GM12878 (cell line): Measurements from ENCODE around the gene FERMT2. TPM values are rescaled to one million over a fixed set of nuclear protein-coding genes. Genes with fewer than 3 reads are reported as not detected.

ENCODE experiments used
- ATAC-seq: fragments of 200-7000 bp; cut with Tn5 transposase; 3 replicates; pipeline ENCODE4 v1.9.1; 2020; ENCODE audit warnings: mild to moderate bottlenecking, moderate library complexity
- BruUV-seq: library from RNA; stranded (reverse); fragments of 400-500 nt; replicated peaks from 2 replicates; lab custom pipeline; 2021; lab: Mats Ljungman, UMichigan
- CTCF ChIA-PET: fragments of 300-600 bp; sonication (Branson Sonifier 250); formaldehyde crosslinking; extraction: SDS; loops from one replicate; lab custom pipeline; 2021; ENCODE audit warnings: inconsistent platforms; lab: Yijun Ruan, JAX
- POLR2A ChIA-PET: fragments of 350-600 bp; formaldehyde crosslinking; extraction: SDS; loops from one replicate; lab custom pipeline; 2021; ENCODE audit warnings: inconsistent platforms; lab: Charles Lee
- RAD21 ChIA-PET: fragments of 300-600 bp; sonication (Branson Sonifier 250); formaldehyde crosslinking; loops from one replicate; lab custom pipeline; 2023; ENCODE audit warnings: antibody characterized with exemption; ENCODE audit not compliant: unreplicated experiment; lab: Charles Lee
- SMC1A ChIA-PET: fragments of 300-600 bp; sonication (Branson Sonifier 250); formaldehyde crosslinking; loops from one replicate; lab custom pipeline; 2023; ENCODE audit not compliant: unreplicated experiment, uncharacterized antibody; lab: Charles Lee
- DNase-seq: peaks from one replicate; pipeline ENCODE4 v3.0.0-alpha.2; 2011; ENCODE audit warnings: low read depth, low spot score
- FAIRE-seq: peaks from 3 replicates; lab custom pipeline; 2011; peaks lifted over from hg19 to GRCh38; lab: Jason Lieb, UNC
- H2AFZ ChIP-seq: 2 replicates; pipeline ENCODE4 v1.6.0; 2011; ENCODE audit warnings: low read depth, low read length, control low read depth; ENCODE audit not compliant: control insufficient read depth
- H3K27ac ChIP-seq: 2 replicates; pipeline ENCODE4 v1.5.1; 2011; ENCODE audit warnings: control low read depth; ENCODE audit not compliant: control insufficient read depth, insufficient read depth
- H3K27me3 ChIP-seq, 2 experiments: replicated peaks in 1 of 2; 2 replicates each; pipeline versions ENCODE4 v1.6.0 to v1.6.1; 2011; ENCODE audit warnings: low read length in 1 of 2; ENCODE audit not compliant: control insufficient read depth in 2 of 2, insufficient read depth in 2 of 2
- H3K36me3 ChIP-seq, 2 experiments: 2 replicates each; pipeline ENCODE4 v1.5.1; 2011; ENCODE audit warnings: low read length in 1 of 2; ENCODE audit not compliant: control insufficient read depth in 2 of 2, insufficient read depth in 2 of 2
- H3K4me1 ChIP-seq: 2 replicates; pipeline ENCODE4 v1.6.1; 2011; ENCODE audit warnings: mild to moderate bottlenecking, low read length, moderate library complexity, mixed read lengths; ENCODE audit not compliant: control insufficient read depth, insufficient read depth
- H3K4me2 ChIP-seq: 2 replicates; pipeline ENCODE4 v1.6.0; 2011; ENCODE audit warnings: control low read depth; ENCODE audit not compliant: control insufficient read depth, insufficient read depth
- H3K4me3 ChIP-seq: fragments of 200-600 bp; sonication (generic); 2 replicates; pipeline ENCODE4 v1.5.1; 2016
- H3K79me2 ChIP-seq: 2 replicates; pipeline ENCODE4 v1.6.0; 2011; ENCODE audit warnings: low read length; ENCODE audit not compliant: control insufficient read depth, insufficient read depth
- H3K9ac ChIP-seq: 2 replicates; pipeline ENCODE4 v1.8.0; 2011; ENCODE audit warnings: low read length, control low read depth, mixed read lengths; ENCODE audit not compliant: control insufficient read depth, insufficient read depth
- H3K9me3 ChIP-seq: replicated peaks from 3 replicates; pipeline ENCODE4 v1.5.1; 2011; ENCODE audit warnings: mild to moderate bottlenecking, low read length; ENCODE audit not compliant: control insufficient read depth, insufficient read depth
- H4K20me1 ChIP-seq: 2 replicates; pipeline ENCODE4 v1.6.0; 2011; ENCODE audit not compliant: control insufficient read depth, insufficient read depth
- BHLHE40 ChIP-seq, 2 experiments: fragments of 450-650 bp in 1 of 2; IDR thresholded peaks; 2 replicates each; pipeline ENCODE4 v1.6.1; 2011 to 2017; ENCODE audit warnings: low read depth in 2 of 2, borderline replicate concordance in 1 of 2, improper control_type of control experiment in 1 of 2, low read length in 1 of 2, mild to moderate bottlenecking in 1 of 2
- CBX3 ChIP-seq: fragments of 200-600 bp; sonication (generic); IDR thresholded peaks from 2 replicates; pipeline ENCODE4 v1.6.1; 2016; ENCODE audit warnings: low read depth, borderline replicate concordance
- CBX5 ChIP-seq: sonication (generic); IDR thresholded peaks from 2 replicates; pipeline ENCODE4 v1.6.1; 2016; ENCODE audit warnings: low read depth, moderate library complexity, mild to moderate bottlenecking, inconsistent platforms
- CEBPB ChIP-seq, 2 experiments: fragments of 150-350 bp in 1 of 2; IDR thresholded peaks; 2 replicates each; pipeline ENCODE4 v1.6.1; 2012 to 2014; ENCODE audit warnings: low read depth in 2 of 2, low read length in 2 of 2, borderline replicate concordance in 1 of 2, inconsistent platforms in 1 of 2
- CREB1 ChIP-seq: IDR thresholded peaks from 2 replicates; pipeline ENCODE4 v1.6.1; 2012; ENCODE audit warnings: low read depth, mild to moderate bottlenecking, inconsistent platforms
- CREM ChIP-seq: IDR thresholded peaks from 2 replicates; pipeline ENCODE4 v1.6.1; 2014; ENCODE audit warnings: antibody characterized with exemption, low read depth
- EZH2 ChIP-seq: IDR thresholded peaks from 2 replicates; pipeline ENCODE4 v1.6.1; 2012; ENCODE audit warnings: low read depth, mild to moderate bottlenecking, control low read depth, inconsistent platforms, low read length, borderline replicate concordance; ENCODE audit not compliant: control insufficient read depth
- GABPA ChIP-seq: IDR thresholded peaks from 2 replicates; pipeline ENCODE4 v1.6.1; 2014; ENCODE audit warnings: antibody characterized with exemption, low read depth, mild to moderate bottlenecking, inconsistent platforms
- IKZF2 ChIP-seq, 2 experiments: fragments of 450-650 bp; IDR thresholded peaks; 2 replicates each; pipeline ENCODE4 v1.6.1; 2017; ENCODE audit warnings: mild to moderate bottlenecking in 2 of 2, moderate library complexity in 2 of 2
- IRF4 ChIP-seq: IDR thresholded peaks from 2 replicates; pipeline ENCODE4 v1.6.1; 2011; ENCODE audit warnings: low read depth, low read length
- KAT2A ChIP-seq: conservative IDR thresholded peaks from 2 replicates; pipeline ENCODE4 v1.6.1; 2011; ENCODE audit warnings: low read depth, low read length; ENCODE audit not compliant: control insufficient read depth
- MTA3 ChIP-seq: IDR thresholded peaks from 2 replicates; pipeline ENCODE4 v1.6.1; 2012; ENCODE audit warnings: low read length, inconsistent platforms, borderline replicate concordance
- NFYA ChIP-seq: IDR thresholded peaks from 2 replicates; pipeline ENCODE4 v1.6.1; 2011; ENCODE audit warnings: low read depth, mild to moderate bottlenecking, low read length, improper control_type of control experiment, borderline replicate concordance
- PML ChIP-seq: IDR thresholded peaks from 2 replicates; pipeline ENCODE4 v1.6.1; 2012; ENCODE audit warnings: low read length, inconsistent platforms
- SIX5 ChIP-seq: IDR thresholded peaks from 2 replicates; pipeline ENCODE4 v1.6.1; 2011; ENCODE audit warnings: mild to moderate bottlenecking, low read depth, low read length, moderate library complexity; ENCODE audit not compliant: severe bottlenecking
- TCF3 ChIP-seq: IDR thresholded peaks from 2 replicates; pipeline ENCODE4 v1.6.1; 2012; ENCODE audit warnings: low read depth, mild to moderate bottlenecking, low read length, borderline replicate concordance; ENCODE audit not compliant: insufficient read depth
- YY1 ChIP-seq: IDR thresholded peaks from 2 replicates; pipeline ENCODE4 v1.6.1; 2011; ENCODE audit warnings: low read depth, mild to moderate bottlenecking, low read length
- ZBED1 ChIP-seq: IDR thresholded peaks from 2 replicates; pipeline ENCODE4 v1.6.1; 2016; ENCODE audit warnings: borderline replicate concordance
- ZNF622 ChIP-seq: fragments of 450-650 bp; IDR thresholded peaks from 2 replicates; pipeline ENCODE4 v1.6.1; 2017; ENCODE audit warnings: mild to moderate bottlenecking, inconsistent platforms
- ZZZ3 ChIP-seq: IDR thresholded peaks from 2 replicates; pipeline ENCODE4 v1.6.1; 2011; ENCODE audit warnings: low read depth; ENCODE audit not compliant: control insufficient read depth, insufficient read length
- WGBS: methylation state at CpG from one replicate; pipeline ENCODE4 v1.1.6; 2016; ENCODE audit warnings: low lambda C conversion rate; ENCODE audit not compliant: insufficient replicate concordance, insufficient coverage; ENCODE audit errors: missing lambda C conversion rate; 5-methylcytosine and 5-hydroxymethylcytosine counted together
- in situ Hi-C: fragments of 300-500 bp; cut with MboI; formaldehyde crosslinking; loops from 9 replicates; pipeline ENCODE4 v1.14.3; 2018; ENCODE audit warnings: mixed read lengths
- intact Hi-C: fragments of 100-400 bp; cut with micrococcal nuclease; formaldehyde crosslinking; loops from one replicate; pipeline ENCODE4 v1.14.2; 2022; ENCODE audit not compliant: unreplicated experiment
- polyA plus RNA-seq, 11 experiments: library from polyadenylated mRNA; depleted of rRNA in 4 of 11; unstranded in 6 of 11; stranded (reverse) in 5 of 11; fragments of >200 nt; fragmentation: Nextera tagmentation in 4 of 11; fragmentation: Illumina TruSeq in 1 of 11; extraction: Ambion mirVana in 4 of 11; extraction: Trizol in 1 of 11; gene quantifications; 1 replicate in 1 of 11; 2 replicates in 10 of 11; pipeline versions ENCODE4 v1.2.1 to v1.2.3, GENCODE V29; 2011 to 2016; ENCODE audit warnings: inconsistent platforms in 2 of 11, missing spikeins in 2 of 11, low read depth in 1 of 11
- total RNA-seq, 4 experiments: library from RNA; depleted of rRNA in 3 of 4; stranded (reverse); fragments of >200 nt in 3 of 4; fragmentation: Illumina TruSeq in 1 of 4; extraction: Trizol in 1 of 4; gene quantifications; 2 replicates each; pipeline versions ENCODE4 v1.2.1 to v1.2.3, GENCODE V29; 2013 to 2021

FERMT2 gene
- total and polyA plus RNA-seq, 10 of the 15 experiments (the other 5 are each of a cell fraction or from before 2014, with no cell fraction given) = 4.9 to 35.5 (median 19.5) TPM

GRCh38 chr14:52936437-52936836, 14.4 kb downstream of the FERMT2 start:
- Histone ChIP-seq H3K79me2 (no peaks in the 10 kb centered on the region), H4K20me1 (no peaks in the 10 kb centered on the region), H3K9me3 (no peaks in the 10 kb centered on the region), H3K4me1 (no peaks in the 10 kb centered on the region), H3K36me3 (no peaks in the 10 kb centered on the region), H3K9ac (no peak overlapping the region), H3K27ac (no peak overlapping the region), H2AFZ (no peak overlapping the region), H3K4me3 (no peak overlapping the region), H3K4me2 (no peak overlapping the region), H3K27me3 (no peaks in the 10 kb centered on the region; a peak in 1 of 4 replicates)
- intact Hi-C loops = no loop called here
- 90% methylated on average over 1 of the region's 1 CpG for WGBS
- RAD21 ChIA-PET = interaction anchor here (1.1 to 4.3 kb wide), 4 partner anchors 13 to 111 kb away, joined by 3 to 19 read pairs (median 6); no protein-coding TSS in a partner anchor
- SMC1A ChIA-PET = interaction anchor here (1.2 to 5.5 kb wide), 6 partner anchors 9 to 41 kb away, joined by 5 to 79 read pairs (median 18); no protein-coding TSS in a partner anchor
- in situ Hi-C loops = no loop called here
- ATAC-seq = no peak
- TF ChIP-seq ZNF622 (no peak), NFYA (no peak), EZH2 (no peak), CREM (no peak), MTA3 (no peak), CBX5 (no peak), IRF4 (no peak), ZBED1 (no peak), BHLHE40 (IDR thresholded peaks at IDR 0.05; ENCODE audit: borderline replicate concordance in 1 of 2, low read depth in 2 of 2, low read length in 1 of 2) (no peak), YY1 (no peak), TCF3 (no peak), CEBPB (IDR thresholded peaks at IDR 0.05; ENCODE audit: borderline replicate concordance in 1 of 2, low read depth in 2 of 2, low read length in 2 of 2) (no peak), KAT2A (no peak), IKZF2 (IDR thresholded peaks at IDR 0.05) (no peak), GABPA (no peak), CBX3 (no peak), ZZZ3 (no peak), PML (no peak), SIX5 (no peak), CREB1 (no peak)
- CTCF ChIA-PET = interaction anchor here (1.6 to 2.6 kb wide), 3 partner anchors 9 to 25 kb away, joined by 4 to 9 read pairs (median 5); no protein-coding TSS in a partner anchor
- no TSS peak for BruUV-seq
- FAIRE-seq = no peak
- POLR2A ChIA-PET = interaction anchor here (1.0 to 1.2 kb wide), 2 partner anchors 10 to 15 kb away, joined by 3 to 4 read pairs; no protein-coding TSS in a partner anchor
- DNase-seq = no peak
